Coronary artery (tissue), 2 donors: ENCODE results near the gene TSPAN14.
"Not testable (repeated sequence)": the region's sequence is repeated elsewhere in the genome, so short reads cannot be mapped to it uniquely, and the experiment has no call there.

Experiments
- DNase-seq: peaks from one replicate; pipeline ENCODE4 v3.0.0-alpha.2; 2017; ENCODE audit warnings: low spot score
- H3K27ac ChIP-seq, 2 donors: fragments of 200-600 bp; sonication (generic); one replicate each; pipeline ENCODE4 v1.5.1; 2016 to 2019
- H3K4me3 ChIP-seq: fragments of 200-600 bp; sonication (generic); 2 replicates; pipeline ENCODE4 v1.5.1; 2016; ENCODE audit warnings: mild to moderate bottlenecking, moderate library complexity
- CTCF ChIP-seq: fragments of 200-600 bp; sonication (generic); IDR thresholded peaks from one replicate; pipeline ENCODE4 v1.5.1; 2019; ENCODE audit warnings: antibody characterized with exemption

Gene TSPAN14

GRCh38 chr10:80474597-80474910 lies 20.4 kb downstream of the TSPAN14 start:
- Histone ChIP-seq H3K4me3 (no peak overlapping the region), H3K27ac (peak overlapping the region in 1 of 2 donors; percentile 21)
- TF ChIP-seq CTCF = no peak
- no peak for DNase-seq

GRCh38 chr10:80474941-80475340 lies 20.8 kb downstream of the TSPAN14 start:
- no peak overlapping the region for H3K4me3 ChIP-seq
- TF ChIP-seq CTCF = no peak
- no peak for DNase-seq
- peak overlapping the region in 1 of 2 donors; percentile 10 for H3K27ac ChIP-seq

GRCh38 chr10:80475641-80476040 lies 21.5 kb downstream of the TSPAN14 start:
- not testable (repeated sequence) for DNase-seq, H3K27ac ChIP-seq, H3K4me3 ChIP-seq

- DNase-seq = no peak
- TF ChIP-seq CTCF = no peak
- Histone ChIP-seq H3K27ac (no peak overlapping the region), H3K4me3 (no peak overlapping the region)
These were observed 22.6 kb downstream of the TSPAN14 start for GRCh38 chr10:80476685-80477084.

GRCh38 chr10:80477813-80478212 lies 23.7 kb downstream of the TSPAN14 start:
- no peak for DNase-seq
- Histone ChIP-seq H3K27ac (no peak overlapping the region), H3K4me3 (no peak overlapping the region)
- no peak for TF ChIP-seq CTCF

GRCh38 chr10:80480373-80480772 lies 26.3 kb downstream of the TSPAN14 start:
- not testable (repeated sequence) for H3K4me3 ChIP-seq, DNase-seq, H3K27ac ChIP-seq

GRCh38 chr10:80480852-80481251 lies 26.7 kb downstream of the TSPAN14 start:
- Histone ChIP-seq H3K27ac (no peak overlapping the region), H3K4me3 (no peak overlapping the region)
- TF ChIP-seq CTCF = no peak
- DNase-seq = no peak

- DNase-seq = no peak
- Histone ChIP-seq H3K4me3 (no peak overlapping the region), H3K27ac (no peak overlapping the region)
- no peak for TF ChIP-seq CTCF
These were observed 30.1 kb downstream of the TSPAN14 start for GRCh38 chr10:80484243-80484642.
